NB4 (cell line): ENCODE data around the gene MAP9.

ENCODE experiments used
- DNase-seq: peaks from one replicate; pipeline ENCODE4 v3.0.0; 2010; ENCODE audit warnings: low read depth
- H3K4me3 ChIP-seq: one replicate; pipeline ENCODE4 v1.5.1; 2011; ENCODE audit warnings: mild to moderate bottlenecking, low read depth, low read length, moderate library complexity
- CTCF ChIP-seq: IDR thresholded peaks from one replicate; pipeline ENCODE4 v1.5.1; 2012; ENCODE audit warnings: low read depth, low read length
- MAX ChIP-seq: IDR thresholded peaks from 2 replicates; pipeline ENCODE4 v1.6.1; 2011; ENCODE audit warnings: low read depth, low read length
- MYC ChIP-seq: IDR thresholded peaks from 2 replicates; pipeline ENCODE4 v1.6.1; 2011; ENCODE audit warnings: low read depth, low read length
- POLR2A ChIP-seq: IDR thresholded peaks from 2 replicates; pipeline ENCODE4 v1.6.1; 2011; ENCODE audit warnings: mild to moderate bottlenecking; ENCODE audit not compliant: insufficient read length; ENCODE audit errors: extremely low read depth

The MAP9 gene

GRCh38 chr4:155377276-155377675 lies 511 bp upstream of the MAP9 start:
- no peak overlapping the region for H3K4me3 ChIP-seq
- DNase-seq, result no peak
- no peak for TF ChIP-seq MYC
- no peak for TF ChIP-seq CTCF
- no peak for TF ChIP-seq POLR2A
- TF ChIP-seq MAX, result no peak

GRCh38 chr4:155371432-155372043 lies 5.2 kb downstream of the MAP9 start:
- TF ChIP-seq CTCF (no peak), MAX (no peak), POLR2A (no peak), MYC (no peak)
- DNase-seq, result peak; percentile 10
- no peak overlapping the region for H3K4me3 ChIP-seq

- DNase-seq, result no peak
- TF ChIP-seq MAX (no peak), POLR2A (no peak), CTCF (no peak), MYC (no peak)
- H3K4me3 ChIP-seq, result no peak overlapping the region
Observed at GRCh38 chr4:155367608-155368007, 9.2 kb downstream of the MAP9 start.

- peak; percentile 55 for DNase-seq
- no peak overlapping the region for H3K4me3 ChIP-seq
Observed at GRCh38 chr4:155353923-155354540, 22.7 kb downstream of the MAP9 start.

GRCh38 chr4:155342142-155342541 lies 34.6 kb downstream of the MAP9 start:
- H3K4me3 ChIP-seq, result no peak overlapping the region
- TF ChIP-seq MAX (no peak), POLR2A (no peak), CTCF (no peak), MYC (no peak)
- DNase-seq, result no peak

More at GRCh38 chr4:155353923-155354540, 22.7 kb downstream of the MAP9 start:
- no peak for TF ChIP-seq MYC
- TF ChIP-seq CTCF, result peak; percentile 84
- TF ChIP-seq POLR2A, result no peak
